SU-DHL-6 (cell line): Measurements from ENCODE around the gene CORO7.

ENCODE experiments used
- H2AFZ ChIP-seq: fragments of 200-600 bp; sonication (generic); 2 replicates; pipeline ENCODE4 v1.6.1; 2014; ENCODE audit warnings: low read depth, mild to moderate bottlenecking, moderate library complexity, mixed read lengths, antibody characterized with exemption, low read length; ENCODE audit not compliant: severe bottlenecking
- H3F3A ChIP-seq: fragments of 200-600 bp; shearing (Covaris generic); 2 replicates; pipeline ENCODE4 v1.6.0; 2016; ENCODE audit warnings: antibody characterized with exemption, mild to moderate bottlenecking; ENCODE audit not compliant: insufficient read depth
- H3K27ac ChIP-seq: fragments of 200-600 bp; sonication (generic); 2 replicates; pipeline ENCODE4 v1.5.1; 2016; ENCODE audit warnings: low read depth, mild to moderate bottlenecking, low read length, moderate library complexity, mixed read lengths
- H3K27me3 ChIP-seq: fragments of 200-600 bp; sonication (generic), shearing (Covaris generic); 2 replicates; pipeline ENCODE4 v1.6.0; 2014; ENCODE audit warnings: mild to moderate bottlenecking, low read length
- H3K36me3 ChIP-seq: fragments of 200-600 bp; sonication (generic); 2 replicates; pipeline ENCODE4 v1.6.1; 2014; ENCODE audit warnings: mild to moderate bottlenecking, low read length, mixed read lengths
- H3K4me2 ChIP-seq: fragments of 300-600, 200-600 bp; shearing (Covaris generic), sonication (generic); 2 replicates; pipeline ENCODE4 v1.6.0; 2014; ENCODE audit warnings: low read length, low read depth, mild to moderate bottlenecking; ENCODE audit not compliant: poor library complexity, severe bottlenecking
- H3K4me3 ChIP-seq: fragments of 200-600 bp; sonication (generic); 2 replicates; pipeline ENCODE4 v1.5.1; 2014; ENCODE audit warnings: antibody characterized with exemption, low read length, mild to moderate bottlenecking, mixed read lengths; ENCODE audit not compliant: insufficient read depth, poor library complexity, severe bottlenecking
- H3K79me2 ChIP-seq: fragments of 200-600 bp; sonication (generic); 2 replicates; pipeline ENCODE4 v1.6.1; 2014; ENCODE audit warnings: mild to moderate bottlenecking, low read length, moderate library complexity; ENCODE audit not compliant: insufficient read depth
- H3K9ac ChIP-seq: fragments of 200-600 bp; sonication (generic); 2 replicates; pipeline ENCODE4 v1.7.0; 2014; ENCODE audit warnings: mild to moderate bottlenecking, low read length
- H3K9me2 ChIP-seq: fragments of 200-600 bp; sonication (generic); replicated peaks from 2 replicates; pipeline ENCODE4 v1.6.1; 2014; ENCODE audit warnings: low read length; ENCODE audit not compliant: insufficient read depth
- H3K9me3 ChIP-seq: fragments of 200-600 bp; sonication (generic); 2 replicates; pipeline ENCODE4 v1.6.1; 2014; ENCODE audit warnings: low read length, mixed read lengths; ENCODE audit not compliant: insufficient read depth
- H4K20me1 ChIP-seq: fragments of 200-600 bp; sonication (generic); 2 replicates; pipeline ENCODE4 v1.6.1; 2014; ENCODE audit warnings: low read depth, mild to moderate bottlenecking, antibody characterized with exemption, low read length, moderate library complexity, mixed read lengths
- EZH2phosphoT487 ChIP-seq: fragments of 200-600 bp; sonication (generic), shearing (Covaris generic); conservative IDR thresholded peaks from 2 replicates; pipeline ENCODE4 v1.6.1; 2018; ENCODE audit warnings: mild to moderate bottlenecking, antibody characterized with exemption, low read length, moderate library complexity, mixed read lengths
- TF ChIP-seq, protein P1 (sequence below): fragments of 200-600 bp; sonication (generic); IDR thresholded peaks from one replicate; pipeline ENCODE4 v1.5.1; 2017; ENCODE audit warnings: antibody characterized with exemption, mild to moderate bottlenecking, low read length, moderate library complexity; ENCODE audit not compliant: insufficient read depth, poor library complexity, severe bottlenecking

CORO7 gene

DNA sequence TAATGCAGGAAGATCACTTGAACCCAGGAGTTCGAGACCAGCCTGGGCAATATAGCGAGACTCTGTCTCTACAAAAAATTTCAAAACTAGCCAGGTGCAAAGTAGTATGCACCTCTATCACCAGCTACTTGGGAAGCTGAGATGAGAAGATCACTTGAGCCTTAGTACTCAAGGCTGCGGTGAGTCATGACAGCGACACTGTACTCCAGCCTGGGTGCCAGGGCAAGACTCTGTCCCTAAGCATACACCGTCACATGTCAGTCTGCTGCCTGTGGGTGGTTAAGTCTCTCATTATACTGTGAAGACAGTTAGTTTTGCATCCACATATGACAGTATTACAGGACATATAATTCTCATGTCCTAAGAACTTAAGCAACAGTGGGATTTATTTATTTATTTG is 36.3 kb upstream of the CORO7 start:
- H2AFZ ChIP-seq, result no peak overlapping the region
- H3K9me3 ChIP-seq, result no peaks in the 10 kb centered on the region
- no peaks in the 10 kb centered on the region for H3K9me2 ChIP-seq
- peaks cover 7% of the 10 kb centered on the region; the same call in 1 of the 2 replicates for H3K36me3 ChIP-seq
- no peak overlapping the region for H3K9ac ChIP-seq
- no peaks in the 10 kb centered on the region for H3K79me2 ChIP-seq
- no peak overlapping the region for H3K4me2 ChIP-seq
- peaks cover 10% of the 10 kb centered on the region for H3F3A ChIP-seq
- H4K20me1 ChIP-seq, result no peaks in the 10 kb centered on the region
- H3K4me3 ChIP-seq, result no peak overlapping the region
- H3K27me3 ChIP-seq, result no peaks in the 10 kb centered on the region
- no peak overlapping the region for H3K27ac ChIP-seq
- TF ChIP-seq, protein P1, sequence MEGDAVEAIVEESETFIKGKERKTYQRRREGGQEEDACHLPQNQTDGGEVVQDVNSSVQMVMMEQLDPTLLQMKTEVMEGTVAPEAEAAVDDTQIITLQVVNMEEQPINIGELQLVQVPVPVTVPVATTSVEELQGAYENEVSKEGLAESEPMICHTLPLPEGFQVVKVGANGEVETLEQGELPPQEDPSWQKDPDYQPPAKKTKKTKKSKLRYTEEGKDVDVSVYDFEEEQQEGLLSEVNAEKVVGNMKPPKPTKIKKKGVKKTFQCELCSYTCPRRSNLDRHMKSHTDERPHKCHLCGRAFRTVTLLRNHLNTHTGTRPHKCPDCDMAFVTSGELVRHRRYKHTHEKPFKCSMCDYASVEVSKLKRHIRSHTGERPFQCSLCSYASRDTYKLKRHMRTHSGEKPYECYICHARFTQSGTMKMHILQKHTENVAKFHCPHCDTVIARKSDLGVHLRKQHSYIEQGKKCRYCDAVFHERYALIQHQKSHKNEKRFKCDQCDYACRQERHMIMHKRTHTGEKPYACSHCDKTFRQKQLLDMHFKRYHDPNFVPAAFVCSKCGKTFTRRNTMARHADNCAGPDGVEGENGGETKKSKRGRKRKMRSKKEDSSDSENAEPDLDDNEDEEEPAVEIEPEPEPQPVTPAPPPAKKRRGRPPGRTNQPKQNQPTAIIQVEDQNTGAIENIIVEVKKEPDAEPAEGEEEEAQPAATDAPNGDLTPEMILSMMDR, result no peak
- no peak for TF ChIP-seq EZH2phosphoT487

DNA sequence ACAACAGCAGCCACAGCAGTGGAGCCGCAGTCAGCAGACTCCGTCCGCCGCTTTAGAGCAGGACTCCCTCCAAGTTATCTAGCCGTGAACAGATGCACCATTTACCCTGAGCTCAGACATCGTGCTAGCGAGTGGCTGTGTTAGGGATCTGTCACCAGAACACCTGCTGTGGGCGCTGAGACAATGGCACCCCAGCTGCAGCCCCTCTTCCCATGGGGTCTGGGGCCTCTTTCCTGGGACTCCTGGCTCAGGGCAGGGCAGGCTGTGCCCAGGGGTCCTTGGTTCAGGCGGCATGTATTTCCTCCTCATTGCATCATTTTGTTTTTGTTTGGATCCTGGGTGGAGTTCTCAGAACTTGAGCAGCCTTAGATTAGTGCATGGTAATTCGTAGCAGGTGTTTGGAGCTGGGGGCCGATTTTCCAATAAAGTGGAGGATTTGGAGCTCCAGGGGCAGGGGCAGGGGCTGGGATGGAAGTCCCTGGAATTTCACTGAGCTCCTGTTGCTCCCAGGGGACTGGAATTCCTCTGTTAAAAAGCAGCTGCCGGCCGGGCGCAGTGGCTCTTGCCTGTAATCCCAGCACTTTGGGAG is 34.6 kb upstream of the CORO7 start:
- Histone ChIP-seq H3K27me3 (no peaks in the 10 kb centered on the region), H2AFZ (no peak overlapping the region), H3K4me3 (no peak overlapping the region), H3K4me2 (no peak overlapping the region), H3K79me2 (no peaks in the 10 kb centered on the region), H4K20me1 (no peaks in the 10 kb centered on the region), H3F3A (0 out of 2 replicates have a peak, but pooled peaks cover 6% of the 10 kb centered on the region), H3K27ac (no peak overlapping the region), H3K9me3 (no peaks in the 10 kb centered on the region), H3K36me3 (no peaks in the 10 kb centered on the region), H3K9ac (no peak overlapping the region), H3K9me2 (no peaks in the 10 kb centered on the region)
- no peak for TF ChIP-seq EZH2phosphoT487
- TF ChIP-seq, protein P1, result no peak

DNA sequence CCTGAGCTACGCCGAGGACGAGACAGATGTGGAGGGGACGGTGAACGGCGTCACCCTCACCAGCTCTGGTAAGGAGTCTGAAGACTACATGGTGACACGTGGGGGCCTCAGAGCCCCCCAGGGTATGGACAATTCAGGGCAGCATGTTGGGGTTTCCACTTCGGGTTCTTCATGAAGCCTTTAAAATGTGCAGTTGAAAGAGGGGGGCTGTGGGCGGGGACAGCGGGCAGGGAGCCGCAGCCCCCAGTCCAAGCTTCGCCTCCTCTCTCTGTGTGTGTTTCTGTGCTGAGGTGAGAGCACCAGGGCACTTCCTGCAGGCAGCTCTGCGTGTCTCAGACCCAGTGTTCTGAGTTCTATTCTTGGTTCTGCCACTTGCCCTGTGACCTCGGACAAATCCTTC is 34.0 kb upstream of the CORO7 start:
- Histone ChIP-seq H3K36me3 (no peaks in the 10 kb centered on the region), H4K20me1 (no peaks in the 10 kb centered on the region)

More for the DNA sequence above, 34.0 kb upstream of the CORO7 start:
- no peaks in the 10 kb centered on the region for H3F3A ChIP-seq
- no peak for TF ChIP-seq EZH2phosphoT487
- TF ChIP-seq, protein P1, result no peak
- no peak overlapping the region for H3K27ac ChIP-seq
- H3K4me3 ChIP-seq, result no peak overlapping the region
- no peak overlapping the region for H2AFZ ChIP-seq
- H3K4me2 ChIP-seq, result no peak overlapping the region
- no peaks in the 10 kb centered on the region for H3K79me2 ChIP-seq
- no peak overlapping the region for H3K9ac ChIP-seq
- H3K9me2 ChIP-seq, result no peaks in the 10 kb centered on the region
- no peaks in the 10 kb centered on the region for H3K9me3 ChIP-seq
- no peaks in the 10 kb centered on the region for H3K27me3 ChIP-seq
